Tibial nerve (tissue), 4 donors: ENCODE results near the gene GAL3ST1.

ENCODE experiments used
- CTCF ChIP-seq, 5 experiments: fragments of 200-600 bp in 3 of 5; fragments of 450-650 bp in 2 of 5; sonication (generic) in 3 of 5; IDR thresholded peaks; one replicate each; pipeline ENCODE4 v1.5.1; 2016 to 2019; ENCODE audit warnings: antibody characterized with exemption in 5 of 5, mild to moderate bottlenecking in 3 of 5, moderate library complexity in 2 of 5
- EP300 ChIP-seq, 2 donors: sonication (generic); formaldehyde crosslinking; IDR thresholded peaks; one replicate each; pipeline ENCODE4 v1.6.1; 2017; ENCODE audit warnings: antibody characterized with exemption in 2 of 2, mild to moderate bottlenecking in 1 of 2
- POLR2A ChIP-seq, 2 donors: fragments of 450-650 bp; IDR thresholded peaks; one replicate each; pipeline ENCODE4 v1.6.1; 2017; ENCODE audit warnings: antibody characterized with exemption in 2 of 2, mild to moderate bottlenecking in 2 of 2, moderate library complexity in 2 of 2

- TF ChIP-seq CTCF (IDR thresholded peaks at IDR 0.05): no peak
- no peak for TF ChIP-seq POLR2A (IDR thresholded peaks at IDR 0.05)
- no peak for TF ChIP-seq EP300 (IDR thresholded peaks at IDR 0.05)
These were observed 1.4 kb upstream of the GAL3ST1 start for GRCh38 chr22:30575859-30576258.
